GM18951 (cell line): ENCODE measurements around the gene ACOT11.

Source experiments
- POLR2A ChIP-seq: IDR thresholded peaks from 4 replicates; pipeline ENCODE4 v1.6.1; 2011; ENCODE audit warnings: mild to moderate bottlenecking; ENCODE audit not compliant: insufficient read length, insufficient read depth; ENCODE audit errors: extremely low read depth
- in situ Hi-C: fragments of 300-500 bp; cut with MboI; formaldehyde crosslinking; loops from one replicate; pipeline ENCODE4 v1.12.0; 2022; ENCODE audit warnings: low sequenced_read_pairs, mixed read lengths, inconsistent platforms; ENCODE audit not compliant: unreplicated experiment

The ACOT11 gene

GRCh38 chr1:54545916-54546635 lies 2.0 kb upstream of the ACOT11 start:
- in situ Hi-C loops = no loop called here
- TF ChIP-seq POLR2A = no peak

- TF ChIP-seq POLR2A = no peak
- in situ Hi-C loops = no loop called here
Observed at GRCh38 chr1:54546651-54547401, 1.2 kb upstream of the ACOT11 start.

- in situ Hi-C loops = no loop called here
Observed at GRCh38 chr1:54548389-54549044, 489 bp downstream of the ACOT11 start.

GRCh38 chr1:54549181-54549924 lies 1.3 kb downstream of the ACOT11 start:
- in situ Hi-C loops = no loop called here

More at GRCh38 chr1:54548389-54549044, 489 bp downstream of the ACOT11 start:
- TF ChIP-seq POLR2A = no peak

GRCh38 chr1:54551891-54552290 lies 3.9 kb downstream of the ACOT11 start:
- no peak for TF ChIP-seq POLR2A
- in situ Hi-C loops = no loop called here

More at GRCh38 chr1:54549181-54549924, 1.3 kb downstream of the ACOT11 start:
- no peak for TF ChIP-seq POLR2A

GRCh38 chr1:54553602-54554313 lies 5.7 kb downstream of the ACOT11 start:
- no peak for TF ChIP-seq POLR2A

GRCh38 chr1:54556110-54556509 lies 8.1 kb downstream of the ACOT11 start:
- in situ Hi-C loops = no loop called here
- TF ChIP-seq POLR2A = no peak

More at GRCh38 chr1:54553602-54554313, 5.7 kb downstream of the ACOT11 start:
- in situ Hi-C loops = no loop called here

GRCh38 chr1:54557671-54558355 lies 9.8 kb downstream of the ACOT11 start:
- TF ChIP-seq POLR2A = no peak
- in situ Hi-C loops = no loop called here

- in situ Hi-C loops = no loop called here
- TF ChIP-seq POLR2A = no peak
Observed at GRCh38 chr1:54558434-54559030, 10.5 kb downstream of the ACOT11 start.

- TF ChIP-seq POLR2A = no peak
- in situ Hi-C loops = no loop called here
Observed at GRCh38 chr1:54559111-54559548, 11.1 kb downstream of the ACOT11 start.

GRCh38 chr1:54559771-54560231 lies 11.8 kb downstream of the ACOT11 start:
- in situ Hi-C loops = no loop called here
- TF ChIP-seq POLR2A = no peak
